NCI-H2081 (cell line): ENCODE data around the gene CDC42EP1.

ENCODE experiments used
- DNase-seq, 2 experiments: peaks; one replicate each; lab custom pipeline; 2025; lab: John Stamatoyannopoulos, UW

The CDC42EP1 gene

GRCh38 chr22:37616201-37617083, 56.2 kb downstream of the CDC42EP1 start:
- DNase-seq = no peak

GRCh38 chr22:37617431-37617830, 57.2 kb downstream of the CDC42EP1 start:
- DNase-seq = no peak

GRCh38 chr22:37618072-37618656, 57.9 kb downstream of the CDC42EP1 start:
- DNase-seq = no peak

GRCh38 chr22:37618674-37619073, 58.4 kb downstream of the CDC42EP1 start:
- DNase-seq = no peak
